ENCODE results near the gene DGUOK.

Gene DGUOK

GRCh38 chr2:74001781-74002504 lies 75.3 kb downstream of the DGUOK start:
- no peak for DNase-seq

- DNase-seq = peak; percentile 87
These were observed 76.1 kb downstream of the DGUOK start for GRCh38 chr2:74002505-74003421.

DNA sequence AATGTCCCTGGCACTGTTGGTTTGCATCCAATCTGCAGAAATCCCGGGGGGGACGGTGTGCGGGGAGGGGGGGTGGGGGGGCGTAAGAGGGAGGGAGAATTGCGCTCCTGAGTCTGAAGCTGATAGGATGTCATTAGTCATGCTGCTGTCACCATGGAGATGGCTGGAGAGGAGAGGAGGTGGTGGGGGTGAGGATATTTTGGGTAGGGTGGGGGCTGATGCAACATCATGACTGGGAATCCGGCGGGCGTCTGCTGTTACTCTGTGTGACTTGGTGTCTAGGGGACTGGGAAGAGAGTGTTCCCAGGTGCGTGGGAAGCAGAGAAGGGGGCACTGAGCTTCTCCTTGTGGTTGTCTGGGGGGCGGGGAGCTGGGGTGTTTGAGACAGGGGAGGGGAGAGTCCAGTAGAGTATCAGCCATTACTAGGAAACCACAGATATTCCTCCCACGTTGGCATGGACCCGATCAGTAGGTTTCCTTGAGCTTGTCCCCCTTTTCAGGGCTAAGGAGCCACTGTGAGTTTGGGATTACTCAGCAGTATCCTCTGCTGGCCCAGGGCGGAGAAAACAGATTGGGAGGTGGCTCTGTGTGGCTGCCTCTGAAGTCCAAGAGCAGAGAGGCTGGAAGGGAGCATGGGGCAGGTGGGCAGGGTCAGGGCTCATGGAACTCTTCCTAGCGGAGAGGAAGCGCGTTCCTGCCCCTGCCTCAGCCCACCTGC lies 77.0 kb downstream of the DGUOK start:
- peak; percentile 55 for DNase-seq

DNA sequence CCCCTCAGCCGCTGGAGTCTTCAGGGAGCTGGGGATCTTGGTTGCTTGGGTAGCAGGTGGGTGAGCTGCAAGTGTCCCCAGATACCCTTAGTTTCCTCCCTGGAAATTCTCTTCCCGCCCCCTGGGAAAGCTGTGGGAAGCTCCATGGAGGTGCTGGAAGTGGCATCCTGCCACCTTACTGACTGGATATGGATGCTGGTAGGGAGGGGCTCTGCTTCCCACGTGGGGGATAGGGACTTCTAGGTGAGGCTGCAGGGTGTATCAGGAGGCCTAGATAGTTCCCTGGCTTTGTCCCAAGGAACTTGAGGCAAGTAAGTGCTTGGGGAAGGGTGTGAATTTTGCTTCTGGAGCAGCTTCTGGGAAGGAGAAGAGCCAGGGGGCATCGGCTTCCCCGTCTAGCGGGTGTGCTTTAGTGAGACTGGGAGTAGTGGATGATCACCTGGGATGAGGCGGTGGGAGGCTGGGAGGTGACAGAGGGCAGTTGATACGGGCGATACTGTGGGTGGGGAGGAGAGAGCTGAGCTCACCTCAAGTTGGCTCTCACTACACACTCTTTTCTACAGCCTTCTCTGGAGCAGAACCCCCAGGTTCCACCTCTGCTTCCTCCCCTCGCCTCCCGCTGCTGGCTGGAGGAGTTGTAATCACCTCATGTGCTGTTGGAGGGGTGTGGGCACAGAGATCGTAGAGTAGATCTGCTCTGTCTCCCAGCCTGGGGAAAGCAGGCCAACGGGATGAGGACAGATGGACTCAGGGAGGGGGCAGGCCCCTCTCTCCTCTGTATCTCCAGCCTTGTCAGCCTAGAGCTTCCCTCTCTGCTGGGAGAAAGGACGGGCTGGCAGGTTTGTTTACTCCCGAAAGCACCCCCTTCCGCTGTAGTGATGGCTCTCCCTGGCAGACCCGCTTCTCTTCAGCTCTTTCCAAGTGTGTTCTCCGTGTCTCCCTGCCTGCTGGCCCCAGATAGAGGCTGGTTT lies 77.8 kb downstream of the DGUOK start:
- DNase-seq = no peak

DNA sequence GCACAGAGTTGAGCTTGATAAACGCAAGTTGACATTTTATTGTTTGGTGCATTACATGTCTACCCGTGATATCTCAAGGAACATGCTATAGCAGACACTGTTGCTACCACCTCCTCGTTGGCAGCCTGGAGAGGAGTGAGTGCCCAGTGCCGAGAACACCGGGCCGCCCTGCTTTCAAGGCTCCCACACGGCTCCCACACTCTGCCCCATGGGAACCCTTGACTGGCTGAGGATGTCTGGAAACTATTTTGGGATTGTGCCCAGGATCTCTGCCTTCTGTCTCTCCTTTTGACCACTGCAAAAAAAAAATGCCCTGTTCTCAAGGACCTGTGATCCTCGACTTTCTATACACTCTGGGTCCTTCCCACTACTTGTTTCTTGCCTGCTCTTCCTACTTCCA lies 79.1 kb downstream of the DGUOK start:
- no peak for DNase-seq

DNA sequence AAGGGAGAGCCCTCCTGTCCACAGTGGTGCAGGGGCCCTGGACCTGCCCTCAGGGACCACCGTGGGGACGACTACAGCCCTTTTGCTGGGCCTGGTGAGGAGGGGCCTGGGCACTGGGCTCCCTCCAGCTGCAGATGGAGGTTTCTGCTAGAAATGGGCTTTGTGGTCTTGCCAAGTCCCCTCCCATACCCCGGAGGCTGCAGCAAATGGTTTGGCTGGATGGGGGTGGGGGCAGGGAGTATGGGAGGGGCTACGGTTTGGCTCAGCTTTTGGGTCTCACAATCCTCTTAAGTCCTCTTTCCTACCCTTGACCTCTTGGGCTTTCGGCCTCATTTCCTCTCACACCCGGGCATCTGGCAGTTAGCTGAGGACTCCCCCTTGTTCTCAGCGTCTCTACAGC lies 79.8 kb downstream of the DGUOK start:
- DNase-seq = no peak

- no peak for DNase-seq
These were observed 80.4 kb downstream of the DGUOK start for GRCh38 chr2:74007121-74007520.

GRCh38 chr2:74007711-74008110 lies 81.0 kb downstream of the DGUOK start:
- DNase-seq = no peak

Measured in COR-L47 (cell line).